Measurements from ENCODE around the gene NUPR1.

Gene NUPR1

GRCh38 chr16:28513484-28514181 lies 25.1 kb downstream of the NUPR1 start:
- H3K4me3 ChIP-seq (replicated peaks; ENCODE audit: insufficient read depth, low read length), result no peak overlapping the region
- H3K27me3 ChIP-seq (ENCODE audit: insufficient read depth, poor library complexity, severe bottlenecking), result no peaks in the 10 kb centered on the region
- TF ChIP-seq CTCF (IDR thresholded peaks at IDR 0.05; ENCODE audit: insufficient read depth, low read length), result no peak
- no peak for TF ChIP-seq POLR2AphosphoS5 (IDR thresholded peaks at IDR 0.05; ENCODE audit: low read depth)
- no peak for TF ChIP-seq GABPA (IDR thresholded peaks at IDR 0.05; ENCODE audit: low read depth)
- H3K27ac ChIP-seq (replicated peaks), result no peak overlapping the region
- no peak for DNase-seq (ENCODE audit: low read depth in 1 of 2, low spot score in 1 of 2)

GRCh38 chr16:28511801-28512789 lies 26.7 kb downstream of the NUPR1 start:
- no peak for DNase-seq (ENCODE audit: low read depth in 1 of 2, low spot score in 1 of 2)
- Histone ChIP-seq H3K4me3 (replicated peaks; ENCODE audit: insufficient read depth, low read length) (no peak overlapping the region), H3K27me3 (ENCODE audit: insufficient read depth, poor library complexity, severe bottlenecking) (no peaks in the 10 kb centered on the region), H3K27ac (replicated peaks) (no peak overlapping the region)
- no peak for TF ChIP-seq CTCF (IDR thresholded peaks at IDR 0.05; ENCODE audit: insufficient read depth, low read length)
- no peak for TF ChIP-seq GABPA (IDR thresholded peaks at IDR 0.05; ENCODE audit: low read depth)
- no peak for TF ChIP-seq REST (IDR thresholded peaks at IDR 0.05; ENCODE audit: insufficient replicate concordance, low read depth)
- TF ChIP-seq SPI1 (IDR thresholded peaks at IDR 0.05; ENCODE audit: borderline replicate concordance, low read depth), result no peak
- TF ChIP-seq POLR2AphosphoS5 (IDR thresholded peaks at IDR 0.05; ENCODE audit: low read depth), result no peak

GRCh38 chr16:28511031-28511430 lies 27.7 kb downstream of the NUPR1 start:
- Histone ChIP-seq H3K4me3 (replicated peaks; ENCODE audit: insufficient read depth, low read length) (no peak overlapping the region), H3K27ac (replicated peaks) (no peak overlapping the region), H3K27me3 (ENCODE audit: insufficient read depth, poor library complexity, severe bottlenecking) (no peaks in the 10 kb centered on the region)
- no peak for DNase-seq (ENCODE audit: low read depth in 1 of 2, low spot score in 1 of 2)
- TF ChIP-seq POLR2AphosphoS5 (IDR thresholded peaks at IDR 0.05; ENCODE audit: low read depth), result no peak
- no peak for TF ChIP-seq GABPA (IDR thresholded peaks at IDR 0.05; ENCODE audit: low read depth)
- no peak for TF ChIP-seq REST (IDR thresholded peaks at IDR 0.05; ENCODE audit: insufficient replicate concordance, low read depth)
- no peak for TF ChIP-seq CTCF (IDR thresholded peaks at IDR 0.05; ENCODE audit: insufficient read depth, low read length)
- TF ChIP-seq SPI1 (IDR thresholded peaks at IDR 0.05; ENCODE audit: borderline replicate concordance, low read depth), result no peak

Measured in HL-60 (cell line).